ENCODE results near the gene PRKAB1. TPM values are rescaled to one million over a fixed set of nuclear protein-coding genes. Genes with fewer than 3 reads are reported as not detected.

Gene PRKAB1
- total RNA-seq, 1 donor from 2014 or later = 22.7 TPM

DNA sequence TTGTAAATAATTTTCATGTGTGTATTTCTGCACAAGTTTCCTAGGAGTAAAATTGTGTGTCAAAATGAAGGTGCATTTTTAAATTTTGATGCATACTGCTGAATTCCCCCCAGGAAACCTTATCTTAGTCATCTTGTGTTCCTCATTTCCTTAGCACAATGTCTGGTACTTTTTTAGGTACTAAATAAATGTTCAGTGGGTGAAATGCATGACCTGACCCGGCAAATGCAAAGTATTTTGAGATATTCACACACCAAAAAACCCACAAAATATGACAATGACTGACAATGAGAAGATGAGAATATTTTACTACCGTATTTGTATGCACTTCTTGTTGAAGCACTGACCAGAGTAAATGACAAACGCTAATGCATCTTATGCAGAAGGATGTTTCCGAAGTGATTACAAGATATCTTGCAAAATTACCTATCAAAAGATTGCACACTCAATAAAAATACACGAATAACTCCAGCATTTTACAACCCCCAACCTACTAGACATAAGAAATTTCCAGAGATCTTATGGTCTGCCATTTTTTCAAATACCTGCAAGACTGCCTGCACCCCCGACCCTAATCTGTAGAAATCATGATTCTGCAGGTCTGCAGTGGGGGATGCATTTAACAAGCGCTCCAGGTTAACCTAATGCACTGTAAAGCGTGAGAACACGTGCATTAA is 895 bp upstream of the PRKAB1 start:
- no peak overlapping the region for H3K27ac ChIP-seq (ENCODE audit: low read depth, low read length)
- peak overlapping the region; percentile 95 for H3K4me3 ChIP-seq (ENCODE audit: insufficient read depth, low read depth, low read length)
- Mint-ChIP-seq H3K27ac (ENCODE audit: unreplicated experiment) (no peak overlapping the region), H3K4me1 (ENCODE audit: low read depth, unreplicated experiment) (peaks cover 5% of the 10 kb centered on the region), H3K36me3 (ENCODE audit: low read depth, unreplicated experiment) (no peaks in the 10 kb centered on the region), H3K4me3 (ENCODE audit: unreplicated experiment) (peak overlapping the region; percentile 74), H3K27me3 (ENCODE audit: low read depth, unreplicated experiment) (peaks cover 2% of the 10 kb centered on the region), H3K9me3 (ENCODE audit: unreplicated experiment) (no peaks in the 10 kb centered on the region)
- H4K20me1 ChIP-seq (ENCODE audit: insufficient read depth, low read length) = peaks cover 4% of the 10 kb centered on the region
- peak overlapping the region; percentile 89 for H3K4me2 ChIP-seq (ENCODE audit: low read length)
- no peak for TF ChIP-seq EZH2 (IDR thresholded peaks at IDR 0.05; ENCODE audit: insufficient read depth, low read length)
- TF ChIP-seq, protein P1, sequence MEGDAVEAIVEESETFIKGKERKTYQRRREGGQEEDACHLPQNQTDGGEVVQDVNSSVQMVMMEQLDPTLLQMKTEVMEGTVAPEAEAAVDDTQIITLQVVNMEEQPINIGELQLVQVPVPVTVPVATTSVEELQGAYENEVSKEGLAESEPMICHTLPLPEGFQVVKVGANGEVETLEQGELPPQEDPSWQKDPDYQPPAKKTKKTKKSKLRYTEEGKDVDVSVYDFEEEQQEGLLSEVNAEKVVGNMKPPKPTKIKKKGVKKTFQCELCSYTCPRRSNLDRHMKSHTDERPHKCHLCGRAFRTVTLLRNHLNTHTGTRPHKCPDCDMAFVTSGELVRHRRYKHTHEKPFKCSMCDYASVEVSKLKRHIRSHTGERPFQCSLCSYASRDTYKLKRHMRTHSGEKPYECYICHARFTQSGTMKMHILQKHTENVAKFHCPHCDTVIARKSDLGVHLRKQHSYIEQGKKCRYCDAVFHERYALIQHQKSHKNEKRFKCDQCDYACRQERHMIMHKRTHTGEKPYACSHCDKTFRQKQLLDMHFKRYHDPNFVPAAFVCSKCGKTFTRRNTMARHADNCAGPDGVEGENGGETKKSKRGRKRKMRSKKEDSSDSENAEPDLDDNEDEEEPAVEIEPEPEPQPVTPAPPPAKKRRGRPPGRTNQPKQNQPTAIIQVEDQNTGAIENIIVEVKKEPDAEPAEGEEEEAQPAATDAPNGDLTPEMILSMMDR (IDR thresholded peaks at IDR 0.05; ENCODE audit: insufficient read depth, low read depth, low read length) = no peak
- H3K9me3 ChIP-seq (ENCODE audit: insufficient read depth, low read depth, low read length) = no peaks in the 10 kb centered on the region
- peaks cover 5% of the 10 kb centered on the region for H3K36me3 ChIP-seq (ENCODE audit: insufficient read depth, low read length)
- no peak for FAIRE-seq
- H3K4me1 ChIP-seq (ENCODE audit: insufficient read depth, low read length) = peaks cover 5% of the 10 kb centered on the region
- H3K79me2 ChIP-seq (ENCODE audit: insufficient read depth, low read length) = peaks cover 30% of the 10 kb centered on the region
- H3K9ac ChIP-seq (ENCODE audit: low read length) = peak overlapping the region; percentile 41
- DNase-seq (ENCODE audit: low read depth) = no peak
- H3K27me3 ChIP-seq (ENCODE audit: insufficient read depth, low read length) = no peaks in the 10 kb centered on the region
- H2AFZ ChIP-seq (ENCODE audit: low read depth, low read length) = peak overlapping the region; percentile 84

DNA sequence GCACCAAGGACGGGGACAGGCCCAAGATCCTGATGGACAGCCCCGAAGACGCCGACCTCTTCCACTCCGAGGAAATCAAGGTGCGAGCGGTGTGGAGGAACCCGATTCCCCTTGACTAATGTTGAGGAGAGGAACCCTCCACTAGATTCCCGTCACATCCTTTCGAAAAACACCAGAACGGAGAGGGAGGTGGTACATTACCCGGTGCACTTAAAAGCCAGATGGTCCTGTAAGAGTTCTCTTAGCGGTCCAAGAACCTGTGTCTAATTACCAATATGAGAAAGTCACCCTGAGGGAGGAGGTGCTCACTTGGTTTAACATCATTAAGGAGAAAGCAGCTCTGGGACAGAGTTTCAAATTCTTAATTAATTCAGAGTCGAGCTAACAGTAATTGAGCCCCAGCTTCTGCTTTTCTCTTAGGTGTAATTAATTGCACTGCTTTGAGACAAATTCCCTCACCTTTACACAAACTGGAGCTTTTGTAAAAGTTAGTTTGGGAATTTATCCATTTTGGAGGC is 450 bp downstream of the PRKAB1 start:
- H3K27me3 ChIP-seq (ENCODE audit: insufficient read depth, low read length) = no peaks in the 10 kb centered on the region
- peak overlapping the region; percentile 97 for H2AFZ ChIP-seq (ENCODE audit: low read depth, low read length)
- peaks cover 6% of the 10 kb centered on the region for H4K20me1 ChIP-seq (ENCODE audit: insufficient read depth, low read length)
- DNase-seq (ENCODE audit: low read depth) (peak; percentile 8), FAIRE-seq (no peak)
- H3K4me2 ChIP-seq (ENCODE audit: low read length) = peak overlapping the region; percentile 89
- TF ChIP-seq EZH2 (IDR thresholded peaks at IDR 0.05; ENCODE audit: insufficient read depth, low read length) = no peak
- TF ChIP-seq, protein P1 (IDR thresholded peaks at IDR 0.05; ENCODE audit: insufficient read depth, low read depth, low read length) = no peak
- peak overlapping the region; percentile 95 for H3K4me3 ChIP-seq (ENCODE audit: insufficient read depth, low read depth, low read length)
- Mint-ChIP-seq H3K9me3 (ENCODE audit: unreplicated experiment) (no peaks in the 10 kb centered on the region), H3K4me1 (ENCODE audit: low read depth, unreplicated experiment) (peaks cover 5% of the 10 kb centered on the region), H3K27ac (ENCODE audit: unreplicated experiment) (peak overlapping the region; percentile 89), H3K36me3 (ENCODE audit: low read depth, unreplicated experiment) (no peaks in the 10 kb centered on the region), H3K27me3 (ENCODE audit: low read depth, unreplicated experiment) (no peaks in the 10 kb centered on the region), H3K4me3 (ENCODE audit: unreplicated experiment) (peak overlapping the region; percentile 97)
- peak overlapping the region; percentile 95 for H3K9ac ChIP-seq (ENCODE audit: low read length)
- H3K4me1 ChIP-seq (ENCODE audit: insufficient read depth, low read length) = peaks cover 5% of the 10 kb centered on the region
- H3K79me2 ChIP-seq (ENCODE audit: insufficient read depth, low read length) = peaks cover 30% of the 10 kb centered on the region
- H3K27ac ChIP-seq (ENCODE audit: low read depth, low read length) = peak overlapping the region; percentile 76
- H3K36me3 ChIP-seq (ENCODE audit: insufficient read depth, low read length) = peaks cover 12% of the 10 kb centered on the region
- no peaks in the 10 kb centered on the region for H3K9me3 ChIP-seq (ENCODE audit: insufficient read depth, low read depth, low read length)
